Activated CD8-positive, alpha-beta memory T cell treated with anti-CD3 and anti-CD28 coated beads for 24 hours (primary cell): ENCODE measurements around the gene SMAD3.

Experiments
- DNase-seq: peaks from one replicate; pipeline ENCODE4 v3.0.0-alpha.2; 2020

SMAD3 gene

DNA sequence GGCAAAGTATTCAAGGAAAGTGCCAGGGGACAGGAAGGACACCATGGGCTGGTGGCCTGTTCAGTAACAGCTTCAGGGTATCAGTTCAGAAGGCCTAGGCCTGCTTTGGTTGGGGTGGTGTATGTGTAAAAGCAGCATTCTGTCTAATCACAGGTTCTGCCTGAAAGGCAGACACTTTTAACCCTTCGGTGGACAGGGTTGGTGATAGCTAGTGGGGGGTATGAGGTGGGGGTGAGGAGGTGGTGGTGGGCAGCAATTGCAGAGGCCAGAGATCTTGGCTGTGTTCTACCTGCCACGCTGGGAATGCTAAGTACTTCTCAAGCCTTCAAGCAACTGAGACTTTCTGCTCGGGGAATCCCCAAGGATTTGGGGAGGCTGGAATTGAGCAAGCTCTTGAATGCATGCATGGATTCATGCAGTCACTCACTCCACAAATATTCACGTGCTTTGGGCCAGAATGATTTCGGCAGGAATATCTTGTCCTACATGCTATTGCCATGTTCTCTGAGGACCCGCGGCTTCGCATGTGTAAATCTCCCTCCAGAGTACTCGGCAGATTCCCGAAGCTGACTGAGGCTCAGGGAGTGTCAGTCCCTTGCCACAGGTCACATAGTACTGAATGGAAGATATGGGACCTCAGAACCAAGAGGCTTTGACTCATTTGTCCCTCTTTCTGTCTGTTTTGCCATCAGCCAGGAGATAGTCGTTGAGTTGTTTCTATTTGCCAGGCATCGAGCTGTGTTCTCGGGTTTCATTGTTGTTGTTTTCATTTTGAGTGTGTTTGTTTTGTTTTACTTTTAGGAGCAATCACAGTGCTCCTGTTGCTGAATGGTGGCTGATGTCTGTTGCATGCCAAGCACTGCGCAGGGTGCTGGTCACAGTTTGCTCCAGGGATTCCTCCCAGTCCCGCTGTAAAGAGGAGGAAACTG is 65.5 kb downstream of the SMAD3 start:
- no peak for DNase-seq

GRCh38 chr15:67132276-67132675 is 66.9 kb downstream of the SMAD3 start:
- no peak for DNase-seq

DNA sequence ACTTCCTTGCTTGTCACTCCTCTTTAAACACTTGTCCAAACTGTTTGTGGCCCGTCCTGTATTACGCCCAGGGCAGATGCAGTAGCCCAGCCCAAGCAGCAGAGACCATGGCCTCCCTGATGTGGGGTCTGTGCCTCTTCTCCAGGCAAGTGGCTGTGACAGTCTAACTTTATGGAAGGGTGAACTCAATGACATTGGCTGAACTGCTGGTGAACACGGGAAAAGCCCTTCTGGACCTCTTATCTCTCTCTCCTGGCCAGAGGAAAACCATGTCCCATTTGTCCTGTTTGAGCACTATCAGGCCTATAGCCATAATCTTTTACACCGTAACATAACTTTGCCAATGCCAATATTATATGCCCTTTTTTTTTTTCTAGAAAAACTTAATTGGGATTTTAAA is 67.6 kb downstream of the SMAD3 start:
- no peak for DNase-seq

- DNase-seq, result no peak
Observed at GRCh38 chr15:67133738-67134066, 68.3 kb downstream of the SMAD3 start.

DNA sequence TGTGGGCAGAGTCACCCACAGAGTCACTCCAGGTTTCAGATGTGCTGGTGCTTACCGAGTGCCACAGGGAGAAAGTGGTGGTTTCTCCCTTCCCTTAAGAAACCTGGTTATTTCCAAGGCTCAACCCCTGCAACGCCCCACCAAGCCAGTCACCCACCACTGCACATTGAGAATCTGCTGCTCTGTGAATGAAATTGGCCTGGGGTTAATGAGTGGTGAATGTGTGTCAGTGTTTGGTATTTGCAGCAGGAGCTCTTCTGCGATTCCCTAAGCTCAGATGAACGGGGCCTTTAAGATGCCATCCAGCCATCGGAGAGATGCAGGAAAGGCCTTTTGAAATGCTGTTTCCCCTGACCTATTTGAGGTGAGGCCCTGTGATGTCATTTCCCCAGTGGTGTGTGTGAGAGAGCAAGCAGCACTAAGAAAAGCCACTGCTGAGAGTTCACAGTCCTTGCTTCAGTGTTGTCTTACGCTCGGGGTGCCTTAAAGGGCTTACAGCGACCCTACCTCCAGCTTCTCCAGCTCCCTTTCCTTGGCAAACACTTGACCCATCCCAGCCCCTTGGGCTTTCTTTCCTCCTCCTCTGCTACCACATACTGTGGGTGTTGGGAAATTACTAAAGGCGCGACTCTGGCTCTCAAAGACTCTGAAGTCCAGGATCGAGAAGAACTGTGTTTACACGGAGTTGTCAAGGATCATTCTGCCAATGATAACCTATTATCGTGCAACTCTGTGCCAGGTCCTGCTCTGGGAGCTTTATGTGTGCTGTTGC is 68.9 kb downstream of the SMAD3 start:
- peak; percentile 77 for DNase-seq

DNA sequence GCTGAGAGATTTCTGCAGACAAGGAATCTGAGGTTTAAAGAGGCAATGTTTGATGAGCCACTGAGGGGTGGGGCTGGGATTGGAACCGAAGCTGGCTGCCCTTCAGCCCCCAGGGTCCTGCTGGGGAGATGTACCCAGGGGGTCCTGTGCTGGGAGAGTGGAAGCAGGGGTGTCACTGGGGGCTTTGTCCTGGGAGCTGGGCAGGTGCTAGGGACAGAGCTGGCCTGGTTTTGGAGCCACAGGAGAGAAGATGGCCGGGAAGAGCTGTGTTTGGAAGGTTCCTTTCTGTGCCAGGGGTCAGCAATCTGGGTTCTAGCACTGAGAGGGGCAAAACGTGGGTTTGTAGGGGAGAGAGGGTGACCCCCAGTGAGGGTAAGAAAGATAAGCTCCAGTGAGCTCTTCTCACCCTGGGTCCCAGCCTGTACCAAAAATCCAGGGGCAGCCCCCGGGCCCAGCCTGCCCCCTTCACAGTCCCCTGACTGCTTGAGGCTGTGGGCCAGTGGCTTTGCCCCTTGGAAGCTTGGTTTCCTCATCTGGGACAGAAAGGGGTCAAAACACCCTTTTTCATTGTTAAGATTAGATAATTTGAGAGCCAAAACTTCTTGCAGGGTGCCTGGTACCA is 69.6 kb downstream of the SMAD3 start:
- DNase-seq, result peak; percentile 56

- no peak for DNase-seq
Observed at GRCh38 chr15:67135494-67135893, 70.1 kb downstream of the SMAD3 start.

DNA sequence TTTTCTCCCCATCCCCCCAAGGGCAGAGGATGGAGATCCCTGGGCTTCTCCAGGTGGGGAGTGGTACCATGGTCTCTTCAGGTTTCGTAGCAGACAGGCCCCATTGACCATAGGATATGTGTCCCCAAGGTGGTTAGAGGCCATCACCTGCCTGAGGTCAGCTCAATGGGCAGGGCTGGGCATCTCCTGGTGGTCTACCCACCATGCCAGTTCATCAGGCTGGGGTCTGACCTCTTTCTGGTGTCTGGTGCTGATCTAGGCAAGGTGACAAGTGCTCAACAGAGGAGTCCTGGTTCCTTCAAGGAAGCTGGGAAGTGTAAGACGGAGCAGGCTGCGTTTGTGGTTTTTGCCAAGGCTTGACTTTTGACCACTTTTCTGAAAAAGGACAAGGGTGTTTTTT is 71.4 kb downstream of the SMAD3 start:
- DNase-seq, result no peak

DNA sequence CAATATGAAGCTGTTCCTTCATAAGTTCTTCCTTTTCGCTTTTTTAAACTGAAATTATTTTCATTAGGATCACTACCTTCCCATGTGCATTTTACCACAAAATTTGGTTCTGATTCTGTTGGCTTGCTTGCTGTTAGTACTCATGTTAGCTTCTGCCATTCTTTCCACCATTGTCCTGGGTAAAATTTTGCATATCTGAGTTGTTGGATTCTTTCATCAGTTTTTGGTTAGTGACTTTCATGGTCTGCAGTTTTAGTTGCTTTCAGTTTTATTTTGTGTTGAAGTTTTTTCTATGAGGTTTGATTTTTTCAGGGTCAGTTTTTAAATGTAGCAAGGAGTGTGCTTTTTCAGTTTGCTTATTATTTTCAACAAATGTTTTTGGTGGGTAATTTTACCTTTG is 71.9 kb downstream of the SMAD3 start:
- no peak for DNase-seq

DNA sequence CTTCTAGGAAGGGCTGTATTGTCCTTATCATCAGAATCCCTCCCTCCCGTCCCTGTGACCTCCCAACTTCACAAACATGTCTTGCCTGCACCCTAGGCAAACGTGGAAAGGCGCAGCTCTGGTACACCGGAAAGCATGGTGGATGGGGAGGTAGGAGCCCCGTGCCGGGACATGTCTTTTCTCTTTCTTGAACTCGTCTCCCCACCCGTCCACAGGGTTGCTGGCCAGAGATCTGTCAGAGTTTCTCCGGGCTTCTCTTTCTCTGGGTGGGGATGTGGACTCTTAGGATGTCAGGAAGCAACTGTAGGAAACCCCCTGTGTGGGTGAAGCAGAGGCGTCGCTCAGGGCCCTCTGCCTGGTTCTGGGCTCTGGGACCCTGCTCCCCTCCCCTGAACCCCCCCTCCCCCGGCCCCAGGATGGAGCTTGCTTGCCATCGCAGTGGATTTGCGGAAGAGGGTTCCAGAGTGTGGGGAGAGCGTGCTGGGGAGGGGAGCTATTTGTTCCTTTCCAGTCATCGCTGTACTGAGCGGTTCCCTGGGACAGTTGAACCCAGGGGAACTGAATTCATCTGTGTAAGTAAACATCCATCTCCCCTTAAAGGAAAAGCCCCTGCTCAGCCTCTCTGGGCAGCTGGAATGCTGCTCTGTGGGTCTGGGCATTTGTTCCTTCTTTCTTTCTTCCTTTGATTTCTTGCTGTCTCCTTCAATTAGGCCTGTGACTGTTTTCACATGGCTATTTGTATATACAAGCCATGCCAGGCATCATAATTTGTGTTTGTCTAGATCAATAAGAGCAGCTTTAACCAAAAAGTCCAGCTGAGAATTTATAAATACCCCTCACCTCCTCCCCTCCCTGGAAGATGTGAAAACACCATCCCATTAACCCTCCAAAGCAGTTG is 72.8 kb downstream of the SMAD3 start:
- no peak for DNase-seq

DNA sequence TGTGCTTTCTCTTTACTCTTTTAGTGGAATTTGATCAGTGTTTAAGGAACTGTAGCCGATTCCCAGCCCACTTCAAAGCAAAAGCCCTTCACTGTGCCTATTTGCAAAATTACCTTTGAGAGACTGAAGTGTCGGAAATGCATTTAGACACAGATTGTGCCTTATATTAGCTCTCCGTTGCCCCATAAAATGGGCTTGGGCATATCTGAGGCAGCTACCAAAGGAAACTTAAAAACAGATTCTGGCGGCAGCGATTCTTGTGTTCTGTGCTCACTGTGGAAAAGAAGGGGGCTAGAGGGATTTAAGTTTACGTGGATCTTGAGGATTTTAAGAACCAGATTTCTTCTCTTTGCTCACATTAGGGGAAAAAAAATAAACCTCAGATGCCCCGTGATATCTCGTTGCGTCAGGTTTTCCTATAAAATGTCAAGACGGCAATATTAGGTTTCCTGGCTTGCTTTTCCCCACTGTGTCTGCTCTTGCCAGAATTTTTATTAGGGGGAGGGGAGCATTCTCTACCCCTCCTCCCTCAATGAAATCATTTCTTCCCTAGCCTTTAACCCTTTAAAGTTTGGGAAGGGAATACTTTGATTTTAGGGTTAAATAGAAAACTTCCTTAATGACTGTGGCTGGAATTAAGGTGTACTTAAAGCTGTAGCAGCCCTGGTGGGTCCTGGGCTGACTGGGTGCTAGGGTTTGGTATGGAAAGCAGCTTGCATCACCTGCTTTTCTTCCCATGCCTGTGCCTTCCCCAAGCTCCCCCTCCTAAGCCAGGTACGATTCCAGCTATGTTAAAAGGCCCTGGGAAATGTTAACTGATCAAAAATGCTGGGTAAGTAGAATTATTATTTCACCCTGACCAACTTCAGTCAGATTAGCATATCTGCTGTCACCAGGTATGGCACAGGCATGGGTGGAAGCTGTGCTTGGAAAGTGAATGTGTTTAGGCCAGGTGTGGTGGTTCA is 73.8 kb downstream of the SMAD3 start:
- DNase-seq, result no peak

DNA sequence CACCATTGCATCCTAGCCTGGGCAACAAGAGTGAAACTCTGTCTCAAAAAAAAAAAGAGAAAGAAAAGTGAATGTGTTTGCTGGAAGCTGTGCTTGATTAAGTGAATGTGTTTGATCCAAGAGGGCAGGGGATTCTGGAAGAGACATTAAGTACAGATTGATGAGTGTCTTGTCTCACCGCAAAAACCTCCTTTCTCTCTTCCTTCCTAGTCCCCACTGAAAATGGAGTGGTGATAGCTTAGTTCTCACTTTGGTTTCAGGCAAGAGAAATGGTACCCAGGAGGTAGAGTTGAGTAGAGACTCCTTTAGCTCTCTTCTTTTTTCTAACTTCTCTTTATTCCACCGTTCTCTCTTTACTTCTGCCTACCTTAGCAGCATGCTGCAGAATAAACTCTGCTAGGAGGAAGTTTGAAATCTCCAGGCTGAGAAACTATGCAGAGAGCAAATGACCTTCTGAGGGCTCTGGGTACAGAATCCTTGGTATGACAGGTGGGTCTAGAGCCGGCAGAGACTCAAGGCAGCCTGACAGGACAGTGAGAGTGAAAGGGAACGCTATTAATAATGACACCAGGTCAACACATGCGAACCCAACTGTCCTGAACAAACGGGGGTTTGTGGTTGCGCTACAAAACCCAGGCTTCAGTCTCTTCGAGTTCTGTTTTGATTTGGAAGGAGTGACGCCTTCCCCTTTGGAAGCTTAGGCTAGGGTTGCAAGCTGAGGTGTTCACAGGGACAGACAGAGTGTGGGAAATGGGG is 74.9 kb downstream of the SMAD3 start:
- no peak for DNase-seq

DNA sequence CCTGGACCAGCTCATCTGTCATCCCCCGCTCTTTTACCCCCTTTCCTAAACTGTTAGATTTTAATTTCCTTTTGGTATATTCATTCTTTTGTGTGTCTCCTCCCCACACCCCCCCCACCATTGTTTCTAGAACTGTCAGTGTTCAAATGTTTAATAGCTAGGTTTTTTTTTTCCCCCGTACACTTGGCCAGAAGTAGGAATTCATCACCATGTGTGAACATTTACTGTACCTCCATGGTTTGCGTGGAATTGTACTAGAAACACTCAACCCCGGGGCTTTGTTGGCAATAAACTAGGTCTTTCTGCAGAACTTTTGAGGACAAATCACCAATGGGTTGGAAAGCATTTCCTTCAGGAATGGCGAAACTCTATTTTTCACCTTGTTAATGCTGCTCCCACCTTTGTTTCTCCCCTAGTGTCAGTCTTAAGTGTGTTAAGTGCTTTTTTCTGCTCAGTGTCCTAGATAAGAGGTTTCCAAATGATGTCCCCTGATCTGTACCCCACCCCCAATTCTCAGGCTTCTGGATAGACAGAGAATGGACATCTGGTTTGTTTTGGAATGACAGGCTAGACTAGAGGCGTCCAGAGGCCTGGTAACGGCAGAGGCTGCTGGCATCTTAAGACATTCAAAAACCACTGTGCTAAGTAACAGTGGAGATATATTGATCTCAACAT is 76.8 kb downstream of the SMAD3 start:
- no peak for DNase-seq

GRCh38 chr15:67142767-67143100 is 77.3 kb downstream of the SMAD3 start:
- DNase-seq, result no peak

DNA sequence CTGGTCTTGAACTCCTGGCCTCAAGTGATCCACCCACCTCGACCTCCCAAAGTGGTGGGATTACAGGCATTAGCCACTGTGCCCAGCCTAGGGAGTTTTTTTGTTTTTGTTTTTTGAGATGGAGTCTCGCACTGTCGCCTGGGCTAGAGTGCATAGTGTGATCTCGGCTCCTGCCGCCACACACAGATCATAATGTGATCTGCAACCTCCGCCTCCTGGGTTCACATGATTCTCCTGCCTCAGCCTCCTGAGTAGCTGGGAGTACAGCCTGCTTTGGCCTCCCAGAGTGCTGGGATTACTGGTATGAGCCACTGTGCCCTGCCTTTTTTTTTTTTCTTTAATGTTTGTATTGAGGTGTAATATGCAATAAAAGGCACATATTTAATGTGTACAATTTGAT is 78.2 kb downstream of the SMAD3 start:
- no peak for DNase-seq

GRCh38 chr15:67144609-67145311 is 79.4 kb downstream of the SMAD3 start:
- no peak for DNase-seq

DNA sequence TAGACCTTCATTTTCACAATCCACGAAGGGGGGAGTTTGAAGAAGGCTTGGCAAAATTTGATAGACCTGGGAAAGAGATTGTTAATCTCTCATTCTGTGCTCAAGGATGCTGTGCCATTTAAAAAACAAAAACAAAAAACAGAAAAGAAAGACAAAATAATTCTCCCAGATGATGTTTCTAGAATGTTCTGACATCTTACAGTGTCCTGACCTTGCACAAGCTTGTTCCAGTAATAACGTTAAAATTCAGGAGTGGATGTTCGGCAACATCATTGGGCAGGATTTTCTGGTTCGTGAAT is 79.9 kb downstream of the SMAD3 start:
- no peak for DNase-seq

DNA sequence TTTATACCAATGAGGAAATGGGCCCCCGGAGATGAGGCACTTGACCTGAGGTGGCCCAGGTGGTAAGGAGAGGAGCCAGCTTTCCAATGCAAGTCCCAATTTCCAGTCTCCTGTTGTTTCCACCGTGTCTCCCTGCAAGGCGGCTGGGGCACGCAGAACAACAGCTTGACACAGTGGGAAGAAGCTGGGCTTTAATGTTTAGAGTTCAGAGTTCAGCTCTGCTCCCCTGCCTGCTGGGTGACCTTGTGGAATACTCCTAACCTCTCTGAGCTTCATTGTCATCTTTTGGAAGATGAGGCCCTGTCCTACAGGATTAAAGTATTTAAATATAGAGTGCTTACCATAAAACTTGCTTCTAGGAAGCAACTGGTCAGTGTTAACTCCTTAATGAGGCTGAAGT is 80.3 kb downstream of the SMAD3 start:
- no peak for DNase-seq

GRCh38 chr15:67146234-67146633 is 80.8 kb downstream of the SMAD3 start:
- DNase-seq, result no peak

GRCh38 chr15:67146875-67147381 is 81.5 kb downstream of the SMAD3 start:
- DNase-seq, result no peak
